HCT116 (cell line): Measurements from ENCODE around the gene NSG1. TPM values are rescaled to one million over a fixed set of nuclear protein-coding genes. Genes with fewer than 3 reads are reported as not detected.

Experiments used
- ATAC-seq: fragments of 200-7000 bp; cut with Tn5 transposase; 2 replicates; pipeline ENCODE4 v1.9.1; 2020; ENCODE audit warnings: mild to moderate bottlenecking, moderate library complexity
- BruUV-seq: library from RNA; stranded (reverse); fragments of 400-500 nt; replicated peaks from 2 replicates; lab custom pipeline; 2021; lab: Mats Ljungman, UMichigan
- CTCF ChIA-PET: fragments of 300-600 bp; sonication (Branson Sonifier 250); formaldehyde crosslinking; loops from one replicate; lab custom pipeline; 2021; ENCODE audit warnings: antibody characterized with exemption; lab: Charles Lee
- POLR2A ChIA-PET: fragments of 300-600, 350-600 bp; sonication (Branson Sonifier 250); formaldehyde crosslinking; loops from one replicate; lab custom pipeline; 2021; ENCODE audit warnings: antibody characterized with exemption; lab: Charles Lee
- RAD21 ChIA-PET, 2 experiments: fragments of 300-600 bp; sonication (Branson Sonifier 250); formaldehyde crosslinking; loops; one replicate each; lab custom pipeline; 2023; ENCODE audit warnings: low total read pairs in 2 of 2; ENCODE audit not compliant: uncharacterized antibody in 2 of 2, unreplicated experiment in 2 of 2, low non-redundant PET in 1 of 2; lab: Charles Lee
- DNase-seq: peaks from one replicate; pipeline ENCODE4 v3.0.0-alpha.2; 2010; ENCODE audit warnings: low read depth, low spot score
- H2AFZ ChIP-seq: fragments of 200-600 bp; shearing (Covaris generic), sonication (generic); 2 replicates; pipeline ENCODE4 v1.6.1; 2017; ENCODE audit warnings: low read depth, mixed run types, mixed read lengths, antibody characterized with exemption, low read length; ENCODE audit not compliant: poor library complexity, severe bottlenecking
- H3K27ac ChIP-seq: 2 replicates; pipeline ENCODE4 v1.5.1; 2012; ENCODE audit warnings: low read depth, low read length
- H3K27me3 ChIP-seq: fragments of 200-600 bp; sonication (generic); 2 replicates; pipeline ENCODE4 v1.6.1; 2016; ENCODE audit warnings: mixed run types, low read length, mixed read lengths; ENCODE audit not compliant: insufficient read depth
- H3K36me3 ChIP-seq, 2 experiments: fragments of 200-500 bp in 1 of 2; fragments of 200-600 bp in 1 of 2; sonication (Bioruptor generic) in 1 of 2; sonication (generic) in 1 of 2; 2 replicates each; pipeline versions ENCODE4 v1.5.1 to v1.6.1; 2014 to 2016; ENCODE audit warnings: low read length in 2 of 2, inconsistent platforms in 1 of 2, mixed read lengths in 1 of 2, mixed run types in 1 of 2; ENCODE audit not compliant: insufficient read depth in 2 of 2, control insufficient read depth in 1 of 2
- H3K4me1 ChIP-seq, 2 experiments: fragments of 200-600 bp in 1 of 2; sonication (generic) in 1 of 2; 2 replicates each; pipeline versions ENCODE4 v1.5.1 to v1.6.1; 2012 to 2017; ENCODE audit warnings: low read length in 2 of 2, inconsistent platforms in 1 of 2, mild to moderate bottlenecking in 1 of 2, mixed read lengths in 1 of 2, mixed run types in 1 of 2, moderate library complexity in 1 of 2; ENCODE audit not compliant: insufficient read depth in 2 of 2, control insufficient read depth in 1 of 2
- H3K4me2 ChIP-seq: fragments of 200-600 bp; sonication (generic); 2 replicates; pipeline ENCODE4 v1.6.1; 2017; ENCODE audit warnings: mixed run types, low read length, mixed read lengths
- H3K4me3 ChIP-seq, 2 experiments: fragments of 200-600 bp in 1 of 2; sonication (generic) in 1 of 2; replicated peaks in 1 of 2; 2 replicates each; pipeline ENCODE4 v1.5.1; 2011 to 2016; ENCODE audit warnings: low read length in 2 of 2, control low read depth in 1 of 2, low read depth in 1 of 2, mild to moderate bottlenecking in 1 of 2, mixed read lengths in 1 of 2, mixed run types in 1 of 2
- H3K79me2 ChIP-seq: fragments of 200-600 bp; sonication (generic); 2 replicates; pipeline ENCODE4 v1.6.1; 2017; ENCODE audit warnings: mild to moderate bottlenecking, mixed run types, low read length, moderate library complexity, mixed read lengths; ENCODE audit not compliant: insufficient read depth
- H3K9ac ChIP-seq: fragments of 200-600 bp; sonication (generic); 2 replicates; pipeline ENCODE4 v1.6.1; 2016; ENCODE audit warnings: low read length, mixed read lengths
- H3K9me2 ChIP-seq: fragments of 200-600 bp; sonication (generic), shearing (Covaris generic); 2 replicates; pipeline ENCODE4 v1.6.1; 2017; ENCODE audit warnings: mixed run types, mild to moderate bottlenecking, moderate library complexity; ENCODE audit not compliant: insufficient read depth
- H3K9me3 ChIP-seq, 2 experiments: fragments of 200-500 bp in 1 of 2; fragments of 200-600 bp in 1 of 2; sonication (Bioruptor generic) in 1 of 2; sonication (generic) in 1 of 2; 2 replicates each; pipeline ENCODE4 v1.6.1; 2014 to 2017; ENCODE audit warnings: low read length in 2 of 2, mixed read lengths in 2 of 2, inconsistent platforms in 1 of 2, low read depth in 1 of 2, mild to moderate bottlenecking in 1 of 2, mixed run types in 1 of 2, moderate library complexity in 1 of 2; ENCODE audit not compliant: control insufficient read depth in 1 of 2, insufficient read depth in 1 of 2
- H4K20me1 ChIP-seq: fragments of 200-600 bp; sonication (generic), shearing (Covaris generic); 2 replicates; pipeline ENCODE4 v1.6.1; 2017; ENCODE audit warnings: mixed run types, mild to moderate bottlenecking, moderate library complexity; ENCODE audit not compliant: insufficient read depth
- CBX3 ChIP-seq: IDR thresholded peaks from 2 replicates; pipeline ENCODE4 v1.6.1; 2012; ENCODE audit warnings: low read depth
- CEBPB ChIP-seq: IDR thresholded peaks from 2 replicates; pipeline ENCODE4 v1.6.1; 2012; ENCODE audit warnings: low read depth
- ELF1 ChIP-seq: IDR thresholded peaks from 2 replicates; pipeline ENCODE4 v1.6.1; 2012; ENCODE audit warnings: low read depth, borderline replicate concordance
- EZH2 ChIP-seq: fragments of 200-600 bp; sonication (generic); IDR thresholded peaks from 2 replicates; pipeline ENCODE4 v1.6.1; 2017; ENCODE audit warnings: antibody characterized with exemption, mixed run types
- EZH2phosphoT487 ChIP-seq: fragments of 200-600 bp; IDR thresholded peaks from 2 replicates; pipeline ENCODE4 v1.6.1; 2018; ENCODE audit warnings: antibody characterized with exemption, borderline replicate concordance
- FOSL1 ChIP-seq: IDR thresholded peaks from 2 replicates; pipeline ENCODE4 v1.6.1; 2012; ENCODE audit warnings: low read depth
- POLR2A ChIP-seq: IDR thresholded peaks from 2 replicates; pipeline ENCODE4 v1.7.0; 2011; ENCODE audit warnings: borderline replicate concordance; ENCODE audit not compliant: insufficient read depth, insufficient read length; ENCODE audit errors: extremely low read depth
- SP1 ChIP-seq: IDR thresholded peaks from 2 replicates; pipeline ENCODE4 v1.6.1; 2012; ENCODE audit warnings: low read depth
- TCF7L2 ChIP-seq: IDR thresholded peaks from 2 replicates; pipeline ENCODE4 v1.7.0; 2011; ENCODE audit warnings: borderline replicate concordance, inconsistent platforms; ENCODE audit not compliant: insufficient read depth, insufficient read length; ENCODE audit errors: extremely low read depth
- YY1 ChIP-seq: IDR thresholded peaks from 2 replicates; pipeline ENCODE4 v1.6.1; 2011; ENCODE audit warnings: low read length, low read depth, moderate library complexity, mild to moderate bottlenecking; ENCODE audit not compliant: insufficient replicate concordance; ENCODE audit errors: extremely low read depth
- ZFX ChIP-seq: fragments of 450-650 bp; IDR thresholded peaks from 2 replicates; pipeline ENCODE4 v1.6.1; 2017
- ZNF274 ChIP-seq: fragments of 200-500 bp; sonication (Bioruptor generic); IDR thresholded peaks from 2 replicates; pipeline ENCODE4 v1.6.1; 2014; ENCODE audit warnings: mild to moderate bottlenecking, low read depth, low read length, inconsistent platforms
- intact Hi-C: fragments of 100-400 bp; cut with micrococcal nuclease; formaldehyde crosslinking; loops from 2 replicates; pipeline ENCODE4 v1.10.0; 2022
- total RNA-seq: library from RNA; stranded (reverse); gene quantifications from one replicate; pipeline ENCODE4 v1.2.1, GENCODE V29; 2021; ENCODE audit not compliant: unreplicated experiment
- TF ChIP-seq, protein P1 (sequence below): IDR thresholded peaks from 2 replicates; pipeline ENCODE4 v1.6.1; 2011; ENCODE audit warnings: mild to moderate bottlenecking, low read length, moderate library complexity; ENCODE audit not compliant: insufficient replicate concordance; ENCODE audit errors: extremely low read depth
- TF ChIP-seq, protein P2 (sequence below): IDR thresholded peaks from 2 replicates; pipeline ENCODE4 v1.6.1; 2012
- TF ChIP-seq, protein P3 (sequence below): IDR thresholded peaks from 2 replicates; pipeline ENCODE4 v1.6.1; 2012
- TF ChIP-seq, protein P4 (sequence below), 3 experiments: fragments of 200-600 bp in 1 of 3; sonication (generic) in 1 of 3; IDR thresholded peaks in 2 of 3; conservative IDR thresholded peaks in 1 of 3; 2 replicates each; pipeline ENCODE4 v1.5.1; 2012 to 2017; ENCODE audit warnings: low read depth in 2 of 3, low read length in 2 of 3, antibody characterized with exemption in 1 of 3, borderline replicate concordance in 1 of 3, control low read depth in 1 of 3, mild to moderate bottlenecking in 1 of 3, mixed read lengths in 1 of 3, mixed run types in 1 of 3, moderate library complexity in 1 of 3; ENCODE audit not compliant: insufficient read depth in 1 of 3

Gene NSG1
- total RNA-seq, 1 experiment from 2014 or later = 0.12 TPM

DNA sequence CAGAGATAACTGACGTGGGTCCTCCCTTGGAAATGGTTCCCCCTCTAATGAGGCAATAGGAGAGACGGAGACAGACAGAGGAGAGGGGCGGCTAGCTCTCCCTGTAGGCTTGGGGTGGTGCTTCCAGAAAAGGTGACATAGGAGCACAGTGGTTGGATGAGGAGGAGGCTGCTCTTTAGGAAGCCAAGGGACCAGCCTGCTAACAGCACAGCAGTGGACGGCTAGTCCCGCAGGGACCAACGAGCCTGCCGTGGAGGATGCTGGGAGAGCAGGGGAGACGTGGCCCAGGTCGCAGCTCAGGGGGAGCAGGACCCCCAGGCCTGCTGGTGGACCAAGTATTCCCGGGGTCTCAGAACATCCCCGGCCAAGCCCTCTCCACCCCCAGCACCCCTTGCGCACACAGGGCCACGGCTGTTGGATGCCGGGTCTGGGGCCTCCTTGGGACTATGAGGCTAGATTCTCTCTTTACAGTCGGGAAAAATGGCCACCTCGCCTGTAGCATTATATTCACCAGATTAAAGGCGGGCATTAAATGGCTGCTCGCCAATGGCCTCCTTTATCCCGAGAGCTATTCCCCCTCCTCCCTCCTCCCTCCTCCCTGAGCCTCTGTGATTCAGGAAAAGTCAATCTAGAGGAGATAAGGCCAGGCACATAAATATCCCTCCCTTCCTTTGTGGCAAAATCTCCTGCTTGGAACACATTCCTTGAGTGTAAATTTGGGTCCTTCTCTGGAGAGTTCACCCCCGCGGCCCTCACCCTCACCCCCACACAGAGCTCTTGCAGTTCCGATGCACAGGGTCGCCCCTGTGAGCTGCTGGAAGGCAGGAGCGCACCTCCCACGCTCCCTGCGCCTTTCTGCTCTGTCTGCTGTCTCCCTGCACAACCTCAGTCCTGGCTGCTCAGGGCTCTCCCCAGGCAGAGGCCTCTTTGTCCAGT lies 30.5 kb upstream of the NSG1 start (continued):
- TF ChIP-seq, protein P1, sequence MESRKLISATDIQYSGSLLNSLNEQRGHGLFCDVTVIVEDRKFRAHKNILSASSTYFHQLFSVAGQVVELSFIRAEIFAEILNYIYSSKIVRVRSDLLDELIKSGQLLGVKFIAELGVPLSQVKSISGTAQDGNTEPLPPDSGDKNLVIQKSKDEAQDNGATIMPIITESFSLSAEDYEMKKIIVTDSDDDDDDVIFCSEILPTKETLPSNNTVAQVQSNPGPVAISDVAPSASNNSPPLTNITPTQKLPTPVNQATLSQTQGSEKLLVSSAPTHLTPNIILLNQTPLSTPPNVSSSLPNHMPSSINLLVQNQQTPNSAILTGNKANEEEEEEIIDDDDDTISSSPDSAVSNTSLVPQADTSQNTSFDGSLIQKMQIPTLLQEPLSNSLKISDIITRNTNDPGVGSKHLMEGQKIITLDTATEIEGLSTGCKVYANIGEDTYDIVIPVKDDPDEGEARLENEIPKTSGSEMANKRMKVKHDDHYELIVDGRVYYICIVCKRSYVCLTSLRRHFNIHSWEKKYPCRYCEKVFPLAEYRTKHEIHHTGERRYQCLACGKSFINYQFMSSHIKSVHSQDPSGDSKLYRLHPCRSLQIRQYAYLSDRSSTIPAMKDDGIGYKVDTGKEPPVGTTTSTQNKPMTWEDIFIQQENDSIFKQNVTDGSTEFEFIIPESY = no peak

DNA sequence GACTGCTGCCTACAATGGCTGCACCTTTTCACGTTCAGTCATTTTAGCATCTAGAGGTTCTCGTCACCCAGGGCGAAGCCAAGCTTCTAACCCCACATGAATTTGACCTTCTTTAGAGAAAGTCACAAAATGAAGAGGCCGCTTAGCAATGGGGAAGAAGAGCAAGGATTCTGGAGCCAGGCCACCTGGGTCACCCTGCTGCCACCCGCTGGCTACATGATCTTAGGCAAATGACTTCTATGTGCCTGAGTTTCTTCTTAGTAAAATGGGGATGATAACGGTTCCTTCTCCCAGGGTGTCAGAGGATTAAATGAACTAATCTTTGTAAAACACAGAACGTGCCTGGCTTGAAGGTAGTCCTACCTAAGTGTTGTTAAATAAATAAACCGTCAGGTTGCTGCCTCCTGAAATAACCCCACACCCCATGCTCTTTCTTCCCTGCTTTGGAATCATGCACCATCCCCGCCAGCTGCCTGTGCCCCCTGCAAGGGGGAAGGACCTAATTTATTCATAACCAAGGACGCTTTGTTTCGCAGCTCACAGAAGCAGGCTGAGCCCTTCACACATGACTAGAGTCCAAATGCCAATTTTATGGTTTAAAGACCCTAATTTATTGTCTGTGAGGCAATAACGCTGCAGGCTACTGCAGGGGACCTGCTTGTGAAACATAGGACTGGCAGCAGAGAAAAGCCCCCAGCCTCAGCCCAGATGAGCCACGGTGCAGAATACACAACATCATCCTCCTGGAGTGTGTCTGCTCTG lies 28.6 kb upstream of the NSG1 start:
- intact Hi-C loops = no loop called here
- H3K27me3 ChIP-seq = no peaks in the 10 kb centered on the region

More for the DNA sequence above, 28.6 kb upstream of the NSG1 start:
- CTCF ChIA-PET = no interaction called here
- Histone ChIP-seq H4K20me1 (no peaks in the 10 kb centered on the region), H3K9me3 (no peaks in the 10 kb centered on the region), H3K4me3 (no peak overlapping the region), H3K27ac (no peak overlapping the region), H3K4me2 (no peak overlapping the region), H3K79me2 (no peaks in the 10 kb centered on the region), H3K9me2 (no peaks in the 10 kb centered on the region), H3K4me1 (no peaks in the 10 kb centered on the region), H3K9ac (no peak overlapping the region), H2AFZ (no peak overlapping the region), H3K36me3 (no peaks in the 10 kb centered on the region)
- RAD21 ChIA-PET = no interaction called here
- TF ChIP-seq EZH2phosphoT487 (no peak), EZH2 (no peak), ZFX (no peak), FOSL1 (no peak), ZNF274 (no peak), CBX3 (no peak), TCF7L2 (no peak), ELF1 (no peak), SP1 (no peak), CEBPB (no peak), POLR2A (no peak), YY1 (no peak)
- TF ChIP-seq, protein P2, sequence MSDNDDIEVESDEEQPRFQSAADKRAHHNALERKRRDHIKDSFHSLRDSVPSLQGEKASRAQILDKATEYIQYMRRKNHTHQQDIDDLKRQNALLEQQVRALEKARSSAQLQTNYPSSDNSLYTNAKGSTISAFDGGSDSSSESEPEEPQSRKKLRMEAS = no peak
- TF ChIP-seq, protein P1 = no peak
- TF ChIP-seq, protein P3, sequence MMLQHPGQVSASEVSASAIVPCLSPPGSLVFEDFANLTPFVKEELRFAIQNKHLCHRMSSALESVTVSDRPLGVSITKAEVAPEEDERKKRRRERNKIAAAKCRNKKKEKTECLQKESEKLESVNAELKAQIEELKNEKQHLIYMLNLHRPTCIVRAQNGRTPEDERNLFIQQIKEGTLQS = no peak
- TF ChIP-seq, protein P4, sequence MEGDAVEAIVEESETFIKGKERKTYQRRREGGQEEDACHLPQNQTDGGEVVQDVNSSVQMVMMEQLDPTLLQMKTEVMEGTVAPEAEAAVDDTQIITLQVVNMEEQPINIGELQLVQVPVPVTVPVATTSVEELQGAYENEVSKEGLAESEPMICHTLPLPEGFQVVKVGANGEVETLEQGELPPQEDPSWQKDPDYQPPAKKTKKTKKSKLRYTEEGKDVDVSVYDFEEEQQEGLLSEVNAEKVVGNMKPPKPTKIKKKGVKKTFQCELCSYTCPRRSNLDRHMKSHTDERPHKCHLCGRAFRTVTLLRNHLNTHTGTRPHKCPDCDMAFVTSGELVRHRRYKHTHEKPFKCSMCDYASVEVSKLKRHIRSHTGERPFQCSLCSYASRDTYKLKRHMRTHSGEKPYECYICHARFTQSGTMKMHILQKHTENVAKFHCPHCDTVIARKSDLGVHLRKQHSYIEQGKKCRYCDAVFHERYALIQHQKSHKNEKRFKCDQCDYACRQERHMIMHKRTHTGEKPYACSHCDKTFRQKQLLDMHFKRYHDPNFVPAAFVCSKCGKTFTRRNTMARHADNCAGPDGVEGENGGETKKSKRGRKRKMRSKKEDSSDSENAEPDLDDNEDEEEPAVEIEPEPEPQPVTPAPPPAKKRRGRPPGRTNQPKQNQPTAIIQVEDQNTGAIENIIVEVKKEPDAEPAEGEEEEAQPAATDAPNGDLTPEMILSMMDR (IDR thresholded peaks at IDR 0.05 in 2 of 3, conservative IDR thresholded peaks at IDR 0.05 in 1 of 3; ENCODE audit: borderline replicate concordance in 1 of 3, insufficient read depth in 1 of 3, low read depth in 2 of 3, low read length in 2 of 3) = no peak
- ATAC-seq (no peak), DNase-seq (no peak)
- BruUV-seq = no TSS peak
- POLR2A ChIA-PET = no interaction called here
